Nephron (organoid): ENCODE data around the gene BRAF.
"Not testable (repeated sequence)": the region's sequence is repeated elsewhere in the genome, so short reads cannot be mapped to it uniquely, and the experiment has no call there.

Source experiments
- H3K27ac Mint-ChIP-seq, 3 experiments: 2 replicates each; pipeline ENCODE4 v1.8.0; 2020; ENCODE audit warnings: mixed read lengths in 3 of 3, mild to moderate bottlenecking in 2 of 3, moderate library complexity in 1 of 3
- H3K27me3 Mint-ChIP-seq: 2 replicates; pipeline ENCODE4 v1.8.0; 2021; ENCODE audit warnings: low read depth, mild to moderate bottlenecking, moderate library complexity, mixed read lengths
- H3K36me3 Mint-ChIP-seq: 2 replicates; pipeline ENCODE4 v1.8.0; 2020; ENCODE audit warnings: low read depth, mixed read lengths
- H3K4me1 Mint-ChIP-seq: 2 replicates; pipeline ENCODE4 v1.8.0; 2020; ENCODE audit warnings: mixed read lengths
- H3K4me3 Mint-ChIP-seq, 3 experiments: 2 replicates each; pipeline ENCODE4 v1.8.0; 2020; ENCODE audit warnings: mild to moderate bottlenecking in 3 of 3, mixed read lengths in 3 of 3, moderate library complexity in 2 of 3
- H3K9me3 Mint-ChIP-seq: 2 replicates; pipeline ENCODE4 v1.8.0; 2020; ENCODE audit warnings: mixed read lengths
- CTCF ChIP-seq, 3 experiments: fragments of 200-600 bp; sonication (generic); IDR thresholded peaks; one replicate each; pipeline ENCODE4 v1.5.0; 2021; ENCODE audit warnings: antibody characterized with exemption in 3 of 3; ENCODE audit not compliant: unreplicated experiment in 3 of 3

The BRAF gene

GRCh38 chr7:140681766-140682165 lies 243.0 kb downstream of the BRAF start:
- Mint-ChIP-seq H3K4me3 (no peak overlapping the region), H3K27ac (no peak overlapping the region), H3K9me3 (no peaks in the 10 kb centered on the region), H3K36me3 (peaks cover 47% of the 10 kb centered on the region), H3K27me3 (no peaks in the 10 kb centered on the region), H3K4me1 (peaks cover 17% of the 10 kb centered on the region)
- TF ChIP-seq CTCF (IDR thresholded peaks at IDR 0.05; ENCODE audit: unreplicated experiment in 3 of 3): no peak

GRCh38 chr7:140680886-140681285 lies 243.8 kb downstream of the BRAF start:
- Mint-ChIP-seq H3K9me3 (no peaks in the 10 kb centered on the region), H3K27ac (no peak overlapping the region), H3K27me3 (no peaks in the 10 kb centered on the region), H3K36me3 (peaks cover 50% of the 10 kb centered on the region), H3K4me1 (peaks cover 17% of the 10 kb centered on the region), H3K4me3 (no peak overlapping the region)
- no peak for TF ChIP-seq CTCF (IDR thresholded peaks at IDR 0.05; ENCODE audit: unreplicated experiment in 3 of 3)

GRCh38 chr7:140679186-140679585 lies 245.5 kb downstream of the BRAF start:
- Mint-ChIP-seq H3K4me3 (no peak overlapping the region), H3K27ac (no peak overlapping the region), H3K4me1 (peaks cover 30% of the 10 kb centered on the region), H3K36me3 (peaks cover 46% of the 10 kb centered on the region), H3K27me3 (no peaks in the 10 kb centered on the region), H3K9me3 (no peaks in the 10 kb centered on the region)
- TF ChIP-seq CTCF (IDR thresholded peaks at IDR 0.05; ENCODE audit: unreplicated experiment in 3 of 3): no peak

GRCh38 chr7:140678816-140679130 lies 246.0 kb downstream of the BRAF start:
- H3K4me1 Mint-ChIP-seq: peaks cover 30% of the 10 kb centered on the region
- TF ChIP-seq CTCF (IDR thresholded peaks at IDR 0.05; ENCODE audit: unreplicated experiment in 3 of 3): no peak
- H3K27ac Mint-ChIP-seq: no peak overlapping the region
- H3K36me3 Mint-ChIP-seq: peaks cover 42% of the 10 kb centered on the region
- H3K4me3 Mint-ChIP-seq: no peak overlapping the region
- H3K27me3 Mint-ChIP-seq: no peaks in the 10 kb centered on the region
- H3K9me3 Mint-ChIP-seq: no peaks in the 10 kb centered on the region

GRCh38 chr7:140678081-140678815 lies 246.5 kb downstream of the BRAF start:
- no peak overlapping the region for H3K4me3 Mint-ChIP-seq
- no peak for TF ChIP-seq CTCF (IDR thresholded peaks at IDR 0.05; ENCODE audit: unreplicated experiment in 3 of 3)
- no peak overlapping the region for H3K27ac Mint-ChIP-seq
- H3K4me1 Mint-ChIP-seq: peaks cover 26% of the 10 kb centered on the region
- H3K27me3 Mint-ChIP-seq: no peaks in the 10 kb centered on the region
- H3K9me3 Mint-ChIP-seq: no peaks in the 10 kb centered on the region
- peaks cover 41% of the 10 kb centered on the region for H3K36me3 Mint-ChIP-seq

GRCh38 chr7:140677496-140677895 lies 247.2 kb downstream of the BRAF start:
- TF ChIP-seq CTCF (IDR thresholded peaks at IDR 0.05; ENCODE audit: unreplicated experiment in 3 of 3): no peak
- no peaks in the 10 kb centered on the region for H3K27me3 Mint-ChIP-seq
- H3K4me3 Mint-ChIP-seq: no peak overlapping the region
- H3K4me1 Mint-ChIP-seq: peaks cover 25% of the 10 kb centered on the region
- peaks cover 41% of the 10 kb centered on the region for H3K36me3 Mint-ChIP-seq
- no peak overlapping the region for H3K27ac Mint-ChIP-seq
- H3K9me3 Mint-ChIP-seq: no peaks in the 10 kb centered on the region

- H3K27me3 Mint-ChIP-seq, H3K27ac Mint-ChIP-seq, H3K9me3 Mint-ChIP-seq, H3K4me3 Mint-ChIP-seq: not testable (repeated sequence)
- Mint-ChIP-seq H3K4me1 (peaks cover 25% of the 10 kb centered on the region), H3K36me3 (peaks cover 36% of the 10 kb centered on the region)
These were observed 247.8 kb downstream of the BRAF start for GRCh38 chr7:140676956-140677355.
